IPS-11a (cell line): ENCODE measurements around the gene SNRPF.
A peak's percentile ranks its signal among the peaks of the same experiment; 100 is the strongest.
"Not testable (repeated sequence)": the region's sequence is repeated elsewhere in the genome, so short reads cannot be mapped to it uniquely, and the experiment has no call there.

Experiments used
- H3K4me3 ChIP-seq: one replicate; pipeline ENCODE4 v1.5.1; 2013; ENCODE audit warnings: low read depth, low read length, control low read depth

The SNRPF gene

DNA sequence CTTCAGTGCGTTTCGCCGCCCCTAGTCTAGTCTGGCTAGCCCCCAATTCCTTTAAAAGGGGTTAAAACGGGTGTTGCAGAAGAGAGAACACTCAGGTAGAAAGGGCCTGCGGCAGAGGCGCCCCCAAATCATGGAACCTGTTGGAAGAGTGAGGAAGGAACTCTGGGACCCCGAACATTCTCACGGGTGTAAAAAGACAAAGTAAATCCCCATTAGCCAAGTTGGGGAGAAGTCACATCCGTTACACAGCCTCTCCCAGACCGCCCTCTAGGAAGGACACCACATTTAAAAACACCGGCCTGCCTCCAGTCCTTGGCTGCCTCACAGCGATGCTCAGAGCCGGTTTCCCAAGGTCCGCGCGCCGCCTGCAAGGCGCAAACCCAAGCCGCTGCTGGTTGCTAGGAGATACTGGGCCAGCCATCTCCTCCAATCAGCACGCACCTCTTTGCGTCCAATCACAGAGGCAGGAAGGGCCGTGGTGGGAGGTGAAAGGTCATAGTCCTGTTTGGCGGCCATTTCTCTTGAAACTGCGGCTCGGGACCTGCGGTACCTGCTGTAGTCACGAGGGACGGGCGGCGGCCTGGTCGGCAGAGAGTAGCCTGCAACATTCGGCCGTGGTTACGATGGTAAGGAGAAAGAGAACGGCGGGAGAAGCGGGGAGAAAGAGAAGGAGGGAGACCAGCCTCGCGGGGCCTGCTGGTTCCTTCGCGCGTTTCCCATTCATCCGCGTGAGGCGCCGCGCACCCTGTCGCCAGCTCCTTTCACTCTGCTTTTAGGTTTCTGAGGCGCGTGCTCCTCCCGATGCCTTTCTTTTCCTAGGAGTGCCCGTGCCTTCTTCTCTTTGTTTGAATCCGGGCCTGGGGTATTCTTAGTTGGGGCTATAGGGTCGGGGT lies at the start of gene SNRPF:
SNRPF (plus strand) TSS at position 502 of the 893 bp plus-strand sequence; CDS start at position 624, 122 bp downstream.
- peak within 1 kb of the TSS; percentile 97 for H3K4me3 ChIP-seq

DNA sequence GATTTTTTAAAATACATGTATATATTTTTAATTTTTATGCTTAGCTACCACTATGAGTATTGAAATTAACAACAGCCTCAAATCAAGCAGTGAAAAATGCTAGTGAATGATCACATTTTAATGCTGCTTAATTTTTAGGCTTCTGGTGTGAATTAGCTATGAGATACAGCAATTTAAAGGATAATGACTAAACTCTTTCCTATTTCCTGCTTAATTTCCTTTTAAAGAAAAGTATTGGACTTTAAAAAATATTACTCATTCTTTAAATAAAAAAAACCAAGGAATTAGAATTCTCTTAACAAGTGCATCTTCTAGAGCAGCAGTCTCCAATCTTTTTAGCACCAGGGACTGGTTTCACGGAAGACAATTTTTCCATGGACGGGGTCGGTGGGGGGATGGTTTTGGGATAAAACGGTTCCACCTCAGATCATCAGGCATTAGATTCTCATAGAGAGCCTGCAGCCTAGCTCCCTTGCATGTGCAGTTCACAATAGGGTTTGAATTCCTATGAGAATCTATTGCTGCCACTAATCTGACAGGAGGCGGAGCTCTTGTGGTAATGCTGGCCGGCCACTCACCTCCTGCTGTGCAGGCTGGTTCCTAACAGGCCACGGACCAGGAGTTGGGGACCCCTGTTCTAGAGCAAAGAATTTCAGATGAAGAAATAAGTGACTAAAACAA lies 49.6 kb upstream of the SNRPF start:
- H3K4me3 ChIP-seq: no peak overlapping the region

- no peak overlapping the region for H3K4me3 ChIP-seq
Measured at GRCh38 chr12:95810411-95810810, 48.3 kb upstream of the SNRPF start.

GRCh38 chr12:95812155-95812554 lies 46.6 kb upstream of the SNRPF start:
- not testable (repeated sequence) for H3K4me3 ChIP-seq

DNA sequence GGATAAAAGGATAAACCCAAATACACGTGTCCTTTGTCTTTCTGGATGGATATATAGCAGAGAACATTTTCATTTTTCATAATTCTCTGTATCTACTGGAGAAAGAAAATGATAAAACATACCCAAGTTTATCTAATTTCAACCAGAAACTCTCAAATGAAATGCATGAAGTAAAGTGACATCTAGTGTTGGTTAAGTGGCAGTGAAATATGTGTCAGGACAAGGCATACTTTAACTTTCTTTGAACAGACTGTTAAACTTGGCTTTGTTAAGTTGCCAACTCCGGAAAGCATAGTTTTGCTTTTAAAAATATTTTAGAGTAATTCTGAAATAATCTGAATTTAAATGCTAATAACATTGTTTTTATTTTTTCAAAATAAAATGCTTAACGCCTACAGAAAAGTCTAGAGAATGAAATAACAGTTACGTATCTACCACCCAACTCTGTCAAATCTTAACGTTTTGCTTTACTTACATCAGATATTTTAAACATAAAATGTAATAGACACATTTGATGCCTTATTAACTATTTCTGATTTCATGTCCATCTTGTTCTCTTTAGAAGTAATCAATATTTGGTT lies 43.0 kb upstream of the SNRPF start:
- no peak overlapping the region for H3K4me3 ChIP-seq

- H3K4me3 ChIP-seq: no peak overlapping the region
Measured at GRCh38 chr12:95820096-95820703, 38.6 kb upstream of the SNRPF start.

DNA sequence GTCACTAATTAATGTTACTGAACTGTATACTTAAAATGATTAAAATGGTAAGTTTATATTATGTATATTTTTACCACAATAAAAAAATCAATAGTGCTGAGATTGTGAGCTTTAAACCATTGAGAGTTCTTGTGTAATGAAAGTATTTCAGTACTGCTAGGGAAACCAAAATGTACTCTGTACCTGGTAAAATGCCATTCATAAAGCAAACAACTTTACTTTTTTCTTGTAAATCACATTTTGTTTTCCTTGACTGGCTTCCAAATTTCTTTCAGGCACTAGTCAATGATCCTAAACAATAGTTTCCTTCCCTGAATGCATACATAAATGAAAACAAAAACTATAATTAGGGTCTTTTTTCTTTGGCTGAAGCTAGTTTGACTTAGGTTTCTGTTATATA lies 29.4 kb upstream of the SNRPF start:
- H3K4me3 ChIP-seq: no peak overlapping the region

DNA sequence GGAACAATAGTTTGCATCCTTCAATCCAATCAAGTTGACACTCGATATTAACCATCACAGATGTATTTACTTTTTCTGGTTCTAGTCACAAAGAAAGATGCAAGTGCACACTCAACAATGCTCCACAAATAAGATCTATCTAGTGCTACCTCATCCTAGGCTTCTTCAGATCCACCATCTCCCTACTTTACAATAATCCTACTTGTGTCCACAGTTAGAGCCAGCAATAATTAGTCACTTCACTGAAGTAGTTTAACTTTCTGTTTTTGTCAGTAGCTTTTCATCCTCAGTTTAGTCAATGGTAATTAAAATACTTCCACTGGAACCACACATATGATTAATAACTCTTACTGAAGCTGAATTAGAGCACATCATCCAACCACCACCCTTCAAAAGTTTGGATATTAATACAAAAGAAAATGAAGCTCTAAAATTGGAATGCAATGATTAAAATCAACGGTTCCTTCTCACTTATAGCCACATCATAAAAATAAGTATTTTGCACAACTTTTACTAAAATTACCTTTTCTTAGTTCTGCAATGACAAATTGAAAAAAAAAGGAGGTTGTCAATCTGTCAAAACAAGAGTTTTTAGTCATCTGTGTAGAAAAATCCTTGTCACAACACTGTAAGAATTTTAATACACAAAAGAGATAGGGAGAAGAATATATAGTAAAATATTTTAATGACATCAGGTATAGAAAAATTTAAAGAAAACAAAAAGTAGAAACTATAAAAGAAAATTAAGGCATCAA lies 28.2 kb upstream of the SNRPF start:
- H3K4me3 ChIP-seq: no peak overlapping the region

DNA sequence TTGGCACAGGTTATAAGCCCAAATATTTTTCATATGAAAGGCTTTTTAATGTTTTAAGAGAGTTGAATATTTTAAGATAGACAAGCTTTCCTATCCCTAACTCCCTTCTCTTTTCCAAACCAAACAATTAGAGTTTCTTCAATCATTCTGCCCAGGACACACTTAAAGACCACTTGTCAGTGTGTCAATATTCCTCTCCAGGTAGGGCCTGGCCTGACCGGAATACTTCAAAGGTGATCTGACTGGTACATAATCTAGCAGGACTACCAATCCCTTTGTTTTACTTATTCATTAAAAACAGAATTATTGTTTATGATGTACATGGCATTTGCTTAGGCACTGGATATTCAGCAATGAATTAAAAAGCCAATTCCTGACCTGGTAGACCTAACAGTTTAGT lies 24.2 kb upstream of the SNRPF start:
- no peak overlapping the region for H3K4me3 ChIP-seq

DNA sequence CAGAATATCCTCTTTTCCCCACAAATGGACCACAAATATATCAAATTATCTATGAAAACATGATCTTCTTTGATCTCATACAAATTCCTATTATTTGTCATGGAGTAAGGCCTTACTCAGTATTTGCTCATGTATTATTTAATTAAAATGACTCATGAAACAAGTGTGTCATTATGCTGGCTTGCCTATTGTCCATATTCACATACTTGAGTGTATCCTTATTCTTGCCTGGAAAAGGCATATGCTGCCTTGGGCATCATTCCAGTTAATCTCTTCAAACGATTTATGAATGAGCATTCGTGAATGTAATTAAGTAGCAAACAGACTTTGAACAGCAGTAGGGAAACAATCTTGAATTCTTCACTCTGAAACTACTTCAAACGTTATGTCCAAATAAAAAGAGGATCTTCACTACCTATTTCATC lies 22.6 kb upstream of the SNRPF start:
- no peak overlapping the region for H3K4me3 ChIP-seq

DNA sequence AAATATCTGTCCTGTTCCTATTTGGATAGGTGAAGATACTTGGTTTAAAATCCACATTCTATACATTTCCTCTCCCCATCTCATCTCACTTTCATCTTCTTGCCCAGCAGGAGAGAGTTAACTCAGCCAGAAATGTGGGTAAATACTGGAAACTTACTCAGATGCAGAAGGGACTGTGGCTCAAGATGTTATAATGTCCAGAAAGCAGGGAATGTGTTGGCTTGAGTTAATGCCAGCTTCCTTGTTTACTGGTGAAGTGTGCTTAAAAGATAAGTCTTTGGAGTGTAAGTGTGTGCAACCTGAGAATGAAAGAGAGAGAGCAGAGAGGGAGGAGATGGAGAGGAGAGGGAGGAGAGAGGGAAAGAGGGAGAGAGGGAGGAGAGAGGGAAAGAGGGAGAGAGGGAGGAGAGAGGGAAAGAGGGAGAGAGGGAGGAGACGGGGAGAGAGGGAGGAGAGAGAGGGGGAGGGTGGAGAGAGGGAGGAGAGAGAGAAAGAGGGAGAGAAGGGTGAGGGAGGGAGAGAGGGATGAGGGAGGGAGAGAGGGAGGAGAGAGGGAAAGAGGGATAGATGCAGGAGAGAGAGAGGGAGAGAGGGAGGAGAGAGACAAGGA lies 22.0 kb upstream of the SNRPF start:
- H3K4me3 ChIP-seq: no peak overlapping the region

- no peak overlapping the region for H3K4me3 ChIP-seq
Measured at GRCh38 chr12:95837240-95838038, 21.3 kb upstream of the SNRPF start.

DNA sequence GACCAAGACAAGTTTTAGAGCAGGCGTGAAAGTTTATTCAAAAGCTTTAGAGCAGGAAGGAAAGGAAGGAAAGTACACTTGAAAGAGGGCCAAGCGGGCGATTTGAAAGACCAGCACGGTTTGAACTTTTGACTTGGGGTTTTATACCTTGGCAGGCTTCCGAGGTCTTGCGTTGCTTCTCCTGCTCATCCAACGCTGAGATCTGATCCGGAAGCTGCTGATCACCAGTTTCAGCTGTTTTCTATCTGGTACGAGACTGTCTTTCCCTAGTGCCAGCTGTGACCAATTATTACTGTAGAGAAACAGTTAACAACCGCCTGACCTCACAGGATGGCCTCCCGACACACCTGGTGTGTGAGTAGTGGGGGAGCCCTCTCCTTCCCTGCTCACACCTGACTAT lies 20.6 kb upstream of the SNRPF start:
- no peak overlapping the region for H3K4me3 ChIP-seq

DNA sequence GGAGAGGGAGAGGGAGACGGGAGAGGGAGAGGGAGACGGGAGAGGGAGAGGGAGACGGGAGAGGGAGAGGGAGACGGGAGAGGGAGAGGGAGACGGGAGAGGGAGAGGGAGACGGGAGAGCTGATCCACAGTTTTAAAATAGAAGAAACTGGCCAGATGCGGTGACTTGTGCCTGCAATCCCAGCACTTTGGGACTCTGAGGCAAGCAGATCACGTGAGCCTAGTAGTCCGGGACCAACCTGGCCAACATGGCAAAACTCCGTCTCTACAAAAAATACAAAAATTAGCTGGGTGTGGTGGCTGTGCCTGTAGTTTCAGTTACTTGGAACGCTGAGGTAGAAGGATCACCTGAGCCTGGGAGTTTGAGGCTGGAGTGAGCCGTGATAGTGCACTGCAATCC lies 16.3 kb upstream of the SNRPF start:
- peak overlapping the region; percentile 33 for H3K4me3 ChIP-seq

DNA sequence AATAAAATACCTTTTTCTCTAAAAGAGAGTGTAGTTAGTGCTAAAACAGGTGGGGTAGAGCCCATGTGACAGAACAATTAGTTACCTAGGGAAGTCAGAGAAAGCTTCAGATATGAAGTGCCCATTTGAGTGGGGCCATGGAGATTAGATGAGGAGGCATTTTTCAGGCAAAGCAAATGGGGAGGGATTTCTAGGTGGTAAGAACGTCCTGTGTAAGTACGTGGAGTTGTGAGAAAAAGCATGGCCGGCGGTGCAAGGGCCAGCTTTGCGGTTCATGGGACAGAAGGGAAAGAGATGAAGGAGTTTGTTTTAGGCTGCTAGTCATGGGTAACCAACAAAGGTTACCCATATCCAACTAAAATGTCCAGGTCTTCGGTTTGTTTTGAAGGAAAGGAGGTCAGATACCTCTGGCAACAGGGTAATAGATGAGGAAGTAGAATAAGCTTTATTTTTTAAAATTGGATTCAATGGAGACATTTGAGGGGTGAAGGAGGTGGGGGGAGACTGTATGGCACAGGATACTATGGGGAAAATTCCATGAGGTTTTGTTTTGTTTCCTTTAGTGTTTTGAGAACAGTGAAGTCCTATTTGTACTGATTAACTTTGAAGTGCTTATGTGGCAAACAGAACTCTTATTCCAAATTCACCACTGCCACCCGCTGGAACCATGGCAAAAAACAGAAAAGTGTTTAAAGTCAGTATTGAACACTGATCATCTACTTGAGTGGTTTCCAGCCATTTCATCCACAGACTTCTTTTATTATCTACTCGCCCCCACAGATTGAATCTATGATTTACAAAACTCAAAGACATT lies 10.0 kb upstream of the SNRPF start:
- no peak overlapping the region for H3K4me3 ChIP-seq

GRCh38 chr12:95851606-95852005 lies 7.1 kb upstream of the SNRPF start:
- no peak overlapping the region for H3K4me3 ChIP-seq

DNA sequence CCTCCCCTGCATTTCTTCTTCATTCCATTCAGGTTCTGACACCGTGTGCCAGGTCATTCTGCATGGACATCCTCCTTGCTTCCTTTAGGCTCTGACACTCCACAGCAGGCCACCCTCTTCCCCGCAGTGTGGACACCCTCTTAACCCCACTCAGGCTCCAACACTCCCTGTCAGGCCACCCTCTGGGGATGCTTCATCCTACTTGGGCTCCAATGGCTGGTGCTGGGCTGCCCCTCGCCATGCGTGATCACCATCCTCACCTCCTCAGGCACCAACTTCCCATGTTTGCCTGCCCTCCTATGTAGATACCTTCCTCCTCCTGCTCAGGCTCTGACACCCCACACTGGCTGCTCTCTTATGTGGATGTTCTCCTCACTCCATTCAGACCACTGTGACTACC lies 6.6 kb upstream of the SNRPF start:
- no peak overlapping the region for H3K4me3 ChIP-seq

DNA sequence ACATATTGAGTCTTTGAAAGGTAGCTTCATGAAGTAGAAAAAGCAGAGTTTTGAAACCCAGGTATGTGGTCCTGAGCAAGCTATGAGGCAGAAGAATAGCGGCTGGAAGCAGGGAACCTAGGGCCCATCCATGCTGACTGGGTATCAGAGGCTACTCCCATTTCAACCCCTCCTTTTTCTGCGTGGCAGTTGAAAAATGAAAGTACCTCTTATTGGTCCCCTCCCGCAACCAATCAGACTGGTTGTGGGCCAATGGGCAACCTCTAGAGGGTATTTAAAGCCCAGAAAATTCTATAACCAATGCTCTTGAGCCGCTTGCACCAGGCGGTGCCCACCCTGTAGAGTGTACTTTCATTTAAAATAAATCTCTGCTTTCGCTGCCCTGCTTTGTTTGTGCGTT lies 1.6 kb upstream of the SNRPF start:
- H3K4me3 ChIP-seq: no peak overlapping the region

GRCh38 chr12:95857799-95858198 lies 953 bp upstream of the SNRPF start:
- peak overlapping the region; percentile 97 for H3K4me3 ChIP-seq
